DMS53 (cell line): ENCODE data around the gene THAP11.
"Not testable (repeated sequence)": the region's sequence is repeated elsewhere in the genome, so short reads cannot be mapped to it uniquely, and the experiment has no call there.

Experiments
- DNase-seq: peaks from one replicate; lab custom pipeline; 2025; lab: John Stamatoyannopoulos, UW

The THAP11 gene

GRCh38 chr16:67837190-67837589, 4.9 kb upstream of the THAP11 start:
- DNase-seq = not testable (repeated sequence)

- no peak for DNase-seq
Measured at GRCh38 chr16:67837811-67838210, 4.3 kb upstream of the THAP11 start.

- DNase-seq = peak; percentile 74
Measured at GRCh38 chr16:67841198-67841815, 813 bp upstream of the THAP11 start.

GRCh38 chr16:67842509-67843342, 606 bp downstream of the THAP11 start:
- peak; percentile 79 for DNase-seq

- peak; percentile 74 for DNase-seq
Measured at GRCh38 chr16:67843343-67843765, 1.2 kb downstream of the THAP11 start.

GRCh38 chr16:67844497-67844896, 2.4 kb downstream of the THAP11 start:
- no peak for DNase-seq

- peak; percentile 39 for DNase-seq
Measured at GRCh38 chr16:67845291-67846062, 3.4 kb downstream of the THAP11 start.

- no peak for DNase-seq
Measured at GRCh38 chr16:67846063-67846319, 3.9 kb downstream of the THAP11 start.

- DNase-seq = peak; percentile 96
Measured at GRCh38 chr16:67846320-67847063, 4.4 kb downstream of the THAP11 start, which contains the start of gene NUTF2. Gene NUTF2, plus strand, starts transcription at chr16:67846933. Its CDS starts 18,198 bp downstream, at chr16:67865131.

GRCh38 chr16:67847064-67847861, 5.1 kb downstream of the THAP11 start, which contains the start of gene CENPT:
Gene CENPT, minus strand, starts transcription at chr16:67847693. Its CDS starts 13,834 bp downstream, at chr16:67833859.
- peak; percentile 88 for DNase-seq

GRCh38 chr16:67848118-67848517, 6.0 kb downstream of the THAP11 start:
- no peak for DNase-seq

- no peak for DNase-seq
Measured at GRCh38 chr16:67853670-67854069, 11.6 kb downstream of the THAP11 start.

- no peak for DNase-seq
Measured at GRCh38 chr16:67855789-67856188, 13.7 kb downstream of the THAP11 start.

GRCh38 chr16:67856927-67857546, 14.9 kb downstream of the THAP11 start:
- peak; percentile 62 for DNase-seq

- DNase-seq = peak; percentile 98
Measured at GRCh38 chr16:67857547-67858233, 15.6 kb downstream of the THAP11 start.

GRCh38 chr16:67858500-67858899, 16.4 kb downstream of the THAP11 start:
- DNase-seq = peak; percentile 50

GRCh38 chr16:67860589-67861398, 18.7 kb downstream of the THAP11 start:
- no peak for DNase-seq

GRCh38 chr16:67861877-67862276, 19.8 kb downstream of the THAP11 start:
- DNase-seq = no peak
